OCI-LY3 (cell line): ENCODE measurements around the gene ATP8A2.

Experiments
- H2AFZ ChIP-seq: fragments of 200-600, 300-600 bp; shearing (Covaris generic); 2 replicates; pipeline ENCODE4 v1.6.0; 2014; ENCODE audit warnings: antibody characterized with exemption, low read depth, low read length
- H3K27ac ChIP-seq: fragments of 200-600, 300-600 bp; sonication (generic); 2 replicates; pipeline ENCODE4 v1.5.1; 2014; ENCODE audit warnings: mild to moderate bottlenecking, low read length, moderate library complexity, mixed read lengths
- H3K27me3 ChIP-seq: fragments of 200-600, 300-600 bp; sonication (generic); 2 replicates; pipeline ENCODE4 v1.6.1; 2014; ENCODE audit warnings: low read depth, low read length, mixed read lengths
- H3K36me3 ChIP-seq: fragments of 200-600, 300-600 bp; sonication (generic); replicated peaks from 2 replicates; pipeline ENCODE3; 2014; ENCODE audit warnings: low read depth, low read length, mixed read lengths
- H3K4me1 ChIP-seq: fragments of 300-600, 200-600 bp; sonication (generic); 2 replicates; pipeline ENCODE4 v1.6.1; 2014; ENCODE audit warnings: low read length, mixed read lengths
- H3K4me2 ChIP-seq: fragments of 200-600, 300-600 bp; sonication (generic); 2 replicates; pipeline ENCODE4 v1.6.1; 2014; ENCODE audit warnings: low read length, mixed read lengths
- H3K4me3 ChIP-seq: fragments of 300-600, 200-600 bp; sonication (generic); 2 replicates; pipeline ENCODE4 v1.5.1; 2014; ENCODE audit warnings: antibody characterized with exemption, mild to moderate bottlenecking, low read length, moderate library complexity
- H3K79me2 ChIP-seq: fragments of 300-600, 200-600 bp; shearing (Covaris generic); 2 replicates; pipeline ENCODE4 v1.6.1; 2014; ENCODE audit warnings: mild to moderate bottlenecking, low read length, mixed read lengths
- H3K9ac ChIP-seq: fragments of 300-600, 200-600 bp; shearing (Covaris generic); 2 replicates; pipeline ENCODE4 v1.6.0; 2014; ENCODE audit warnings: mild to moderate bottlenecking, low read length, moderate library complexity
- H3K9me3 ChIP-seq: fragments of 200-600, 300-600 bp; shearing (Covaris generic); 2 replicates; pipeline ENCODE4 v1.6.1; 2014; ENCODE audit warnings: low read length, mixed read lengths; ENCODE audit not compliant: insufficient read depth
- H4K20me1 ChIP-seq: fragments of 200-600, 300-600 bp; sonication (generic); 2 replicates; pipeline ENCODE4 v1.6.1; 2016; ENCODE audit warnings: low read length, mixed read lengths; ENCODE audit not compliant: insufficient read depth
- EZH2phosphoT487 ChIP-seq: fragments of 200-600 bp; shearing (Covaris generic); IDR thresholded peaks from 2 replicates; pipeline ENCODE4 v1.6.1; 2018; ENCODE audit warnings: antibody characterized with exemption, mixed run types, low read depth
- TF ChIP-seq, protein P1 (sequence below): fragments of 200-600, 300-600 bp; sonication (generic); IDR thresholded peaks from 2 replicates; pipeline ENCODE4 v1.5.1; 2014; ENCODE audit warnings: antibody characterized with exemption, low read length, low read depth

Gene ATP8A2

DNA sequence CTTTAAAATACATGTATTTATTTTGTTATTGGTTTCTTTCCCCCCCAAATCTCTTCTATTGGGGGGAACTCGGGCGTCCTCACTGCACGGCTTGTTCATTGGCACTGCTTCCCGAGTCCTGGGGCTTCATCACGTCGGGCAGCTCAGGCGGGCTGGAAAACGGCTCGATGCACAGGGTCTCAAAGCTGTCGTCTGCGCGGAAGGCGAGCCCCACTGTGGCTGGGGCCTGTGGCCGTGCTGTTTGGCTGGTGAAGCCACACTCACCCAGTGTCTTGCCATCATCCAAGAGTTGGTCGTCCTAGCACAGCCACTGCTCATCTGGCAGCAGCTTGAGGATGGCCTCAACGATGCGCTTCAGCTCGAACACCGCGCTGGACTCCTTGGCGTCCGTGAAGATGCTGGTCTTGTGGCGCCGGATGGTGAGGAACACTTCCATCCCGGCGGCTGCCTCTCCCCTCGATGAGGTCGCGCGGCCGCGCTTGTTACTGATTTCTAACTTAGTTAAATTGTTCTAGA lies 6.0 kb upstream of the ATP8A2 start:
- H3K4me3 ChIP-seq = no peak overlapping the region
- H2AFZ ChIP-seq = no peak overlapping the region
- TF ChIP-seq, protein P1, sequence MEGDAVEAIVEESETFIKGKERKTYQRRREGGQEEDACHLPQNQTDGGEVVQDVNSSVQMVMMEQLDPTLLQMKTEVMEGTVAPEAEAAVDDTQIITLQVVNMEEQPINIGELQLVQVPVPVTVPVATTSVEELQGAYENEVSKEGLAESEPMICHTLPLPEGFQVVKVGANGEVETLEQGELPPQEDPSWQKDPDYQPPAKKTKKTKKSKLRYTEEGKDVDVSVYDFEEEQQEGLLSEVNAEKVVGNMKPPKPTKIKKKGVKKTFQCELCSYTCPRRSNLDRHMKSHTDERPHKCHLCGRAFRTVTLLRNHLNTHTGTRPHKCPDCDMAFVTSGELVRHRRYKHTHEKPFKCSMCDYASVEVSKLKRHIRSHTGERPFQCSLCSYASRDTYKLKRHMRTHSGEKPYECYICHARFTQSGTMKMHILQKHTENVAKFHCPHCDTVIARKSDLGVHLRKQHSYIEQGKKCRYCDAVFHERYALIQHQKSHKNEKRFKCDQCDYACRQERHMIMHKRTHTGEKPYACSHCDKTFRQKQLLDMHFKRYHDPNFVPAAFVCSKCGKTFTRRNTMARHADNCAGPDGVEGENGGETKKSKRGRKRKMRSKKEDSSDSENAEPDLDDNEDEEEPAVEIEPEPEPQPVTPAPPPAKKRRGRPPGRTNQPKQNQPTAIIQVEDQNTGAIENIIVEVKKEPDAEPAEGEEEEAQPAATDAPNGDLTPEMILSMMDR = no peak
- TF ChIP-seq EZH2phosphoT487 = no peak
- H3K36me3 ChIP-seq = no peaks in the 10 kb centered on the region
- no peaks in the 10 kb centered on the region for H3K9me3 ChIP-seq
- H3K27me3 ChIP-seq = peaks cover 13% of the 10 kb centered on the region; the same call in 1 of the 2 replicates
- no peaks in the 10 kb centered on the region for H3K4me1 ChIP-seq
- no peaks in the 10 kb centered on the region for H4K20me1 ChIP-seq
- H3K79me2 ChIP-seq = no peaks in the 10 kb centered on the region
- no peak overlapping the region for H3K27ac ChIP-seq
- H3K9ac ChIP-seq = no peak overlapping the region
- no peak overlapping the region for H3K4me2 ChIP-seq

- H4K20me1 ChIP-seq = no peaks in the 10 kb centered on the region
- no peaks in the 10 kb centered on the region for H3K79me2 ChIP-seq
- no peak overlapping the region for H2AFZ ChIP-seq
- 0 out of 2 replicates have a peak, but pooled peaks cover 6% of the 10 kb centered on the region for H3K4me1 ChIP-seq
- no peak overlapping the region for H3K4me3 ChIP-seq
- H3K36me3 ChIP-seq = no peaks in the 10 kb centered on the region
- no peak overlapping the region for H3K4me2 ChIP-seq
- peaks cover 16% of the 10 kb centered on the region; the same call in 1 of the 2 replicates for H3K27me3 ChIP-seq
- no peaks in the 10 kb centered on the region for H3K9me3 ChIP-seq
- TF ChIP-seq, protein P1 = no peak
- TF ChIP-seq EZH2phosphoT487 = no peak
- no peak overlapping the region for H3K9ac ChIP-seq
- H3K27ac ChIP-seq = no peak overlapping the region
Measured at GRCh38 chr13:25371158-25371874, 458 bp upstream of the ATP8A2 start.

- Histone ChIP-seq H2AFZ (no peak overlapping the region), H3K27me3 (peaks cover 16% of the 10 kb centered on the region; the same call in 1 of the 2 replicates), H3K4me1 (0 out of 2 replicates have a peak, but pooled peaks cover 6% of the 10 kb centered on the region), H3K4me3 (no peak overlapping the region), H3K9ac (no peak overlapping the region), H3K36me3 (no peaks in the 10 kb centered on the region), H3K79me2 (no peaks in the 10 kb centered on the region), H3K4me2 (no peak overlapping the region), H3K9me3 (no peaks in the 10 kb centered on the region), H4K20me1 (no peaks in the 10 kb centered on the region), H3K27ac (no peak overlapping the region)
- no peak for TF ChIP-seq EZH2phosphoT487
- TF ChIP-seq, protein P1 = no peak
Measured at GRCh38 chr13:25372284-25373081, 709 bp downstream of the ATP8A2 start.
